Adipose tissue (tissue), 3 donors: Measurements from ENCODE around the gene SLC2A4RG. TPM values are rescaled to one million over a fixed set of nuclear protein-coding genes. Genes with fewer than 3 reads are reported as not detected.
"Not testable (repeated sequence)": the region's sequence is repeated elsewhere in the genome, so short reads cannot be mapped to it uniquely, and the experiment has no call there.

Experiments
- H3K27ac ChIP-seq: one replicate; pipeline ENCODE4 v1.5.1; 2013; ENCODE audit warnings: low read depth, low read length
- WGBS, 3 donors: extraction: QIAGEN DNeasy Blood & Tissue Kit; methylation state at CpG; one replicate each; pipeline ENCODE4 v1.1.7; 2013; 5-methylcytosine and 5-hydroxymethylcytosine counted together
- polyA plus RNA-seq, 3 donors: library from polyadenylated mRNA; stranded (reverse); fragments of 200-250 nt; gene quantifications; one replicate each; pipeline ENCODE4 v1.2.3, GENCODE V29; 2013
- donor health status: healthy with polysubstance abuse.
- donor health status: Bipolar disorder and iron deficiency.
- donor health status: healthy.

SLC2A4RG gene
- polyA plus RNA-seq, 3 donors: 28.3 to 137 (median 72.8) TPM

DNA sequence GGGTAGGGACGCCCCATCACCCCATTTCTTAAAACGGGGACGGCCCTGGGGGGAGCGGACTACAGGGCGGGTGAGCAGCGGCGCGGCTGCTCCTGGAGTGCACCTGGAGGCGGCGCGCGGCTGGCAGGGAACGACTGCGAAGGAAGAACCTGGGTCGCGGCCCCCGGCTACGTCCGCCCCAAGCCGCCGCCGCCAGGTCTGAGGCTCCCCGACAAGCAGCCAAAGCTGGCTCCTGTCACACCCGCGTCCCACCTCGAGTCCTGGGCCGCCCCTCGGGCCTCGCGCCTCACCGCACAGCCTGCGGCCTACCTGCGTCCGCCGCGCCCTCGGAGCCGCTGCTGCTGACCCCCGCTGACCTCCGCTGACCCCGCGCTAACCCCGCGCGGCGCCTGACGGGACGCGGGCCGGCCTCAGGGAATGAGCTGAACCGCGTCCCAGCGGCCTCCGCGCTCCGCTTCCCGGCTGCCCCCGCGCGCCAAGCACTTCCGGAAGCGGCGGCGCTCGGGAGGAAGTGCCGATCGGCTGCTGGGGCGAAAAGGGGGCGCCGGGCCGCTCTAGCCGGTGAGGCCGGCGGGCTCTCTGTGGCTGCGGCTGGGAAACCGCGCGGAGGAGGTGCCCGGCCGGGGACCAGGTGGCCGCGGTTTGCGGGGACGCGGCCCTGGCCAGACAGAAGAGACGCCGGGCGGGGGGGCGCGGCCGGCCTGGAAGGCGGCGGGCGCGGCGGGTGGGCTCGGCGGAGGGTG, 31.8 kb upstream of the SLC2A4RG start, which contains the start of the genes ARFRP1 and ZGPAT:
Gene ARFRP1 (minus strand): TSS at position 419 of the 743 bp plus-strand sequence. CDS start 885 bp downstream, outside the sequence.
Gene ZGPAT (plus strand): TSS at position 482 of the 743 bp plus-strand sequence. CDS start 542 bp downstream, outside the sequence.
- H3K27ac ChIP-seq: peak within 1 kb of the TSS; percentile 31
- WGBS, 3 donors: 0% methylated on average over 61 to 98 of the region's 98 CpGs

- H3K27ac ChIP-seq: peak overlapping the region; percentile 31
- WGBS, 3 donors: 23 to 27% (median 26%) methylated on average over 48 to 67 of the region's 67 CpGs
Observed at GRCh38 chr20:63708301-63709148, 31.1 kb upstream of the SLC2A4RG start.

GRCh38 chr20:63709149-63709527, 30.4 kb upstream of the SLC2A4RG start:
- no peak overlapping the region for H3K27ac ChIP-seq
- WGBS, 3 donors: 92% methylated on average over 17 of the region's 17 CpGs

GRCh38 chr20:63711085-63711645, 28.4 kb upstream of the SLC2A4RG start:
- no peak overlapping the region for H3K27ac ChIP-seq
- WGBS, 3 donors: 80 to 84% (median 84%) methylated on average over 12 of the region's 12 CpGs

DNA sequence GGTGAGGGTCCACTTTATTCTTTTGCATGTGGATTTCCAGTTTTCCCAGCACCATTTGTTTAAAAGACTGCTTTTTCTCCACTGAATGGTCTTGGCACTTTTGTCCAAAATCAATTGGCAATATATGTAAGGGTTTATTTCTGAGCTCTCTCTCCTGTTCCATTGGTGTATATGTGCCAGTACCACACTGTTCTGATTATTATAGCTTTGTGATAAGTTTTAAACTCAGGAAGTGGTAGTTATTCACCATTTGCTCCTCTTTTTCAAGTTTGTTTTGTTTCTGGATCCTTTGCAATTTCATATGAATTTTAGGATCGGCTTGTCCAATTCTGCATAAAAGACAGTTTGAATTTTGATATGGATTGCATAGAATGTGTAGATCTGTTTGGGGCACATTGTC, 27.4 kb upstream of the SLC2A4RG start:
- H3K27ac ChIP-seq: no peak overlapping the region
- 100% methylated on average over 1 of the region's 1 CpG for WGBS, 3 donors

GRCh38 chr20:63714858-63715257, 24.7 kb upstream of the SLC2A4RG start:
- no peak overlapping the region for H3K27ac ChIP-seq
- 96 to 99% (median 98%) methylated on average over 5 of the region's 5 CpGs for WGBS, 3 donors

- WGBS, 3 donors: 90 to 100% (median 99%) methylated on average over 2 of the region's 2 CpGs
- no peak overlapping the region for H3K27ac ChIP-seq
Observed at GRCh38 chr20:63718996-63719395, 20.6 kb upstream of the SLC2A4RG start.

GRCh38 chr20:63722967-63723622, 16.5 kb upstream of the SLC2A4RG start:
- 72 to 90% (median 80%) methylated on average over 2 of the region's 2 CpGs for WGBS, 3 donors
- H3K27ac ChIP-seq: not testable (repeated sequence)

DNA sequence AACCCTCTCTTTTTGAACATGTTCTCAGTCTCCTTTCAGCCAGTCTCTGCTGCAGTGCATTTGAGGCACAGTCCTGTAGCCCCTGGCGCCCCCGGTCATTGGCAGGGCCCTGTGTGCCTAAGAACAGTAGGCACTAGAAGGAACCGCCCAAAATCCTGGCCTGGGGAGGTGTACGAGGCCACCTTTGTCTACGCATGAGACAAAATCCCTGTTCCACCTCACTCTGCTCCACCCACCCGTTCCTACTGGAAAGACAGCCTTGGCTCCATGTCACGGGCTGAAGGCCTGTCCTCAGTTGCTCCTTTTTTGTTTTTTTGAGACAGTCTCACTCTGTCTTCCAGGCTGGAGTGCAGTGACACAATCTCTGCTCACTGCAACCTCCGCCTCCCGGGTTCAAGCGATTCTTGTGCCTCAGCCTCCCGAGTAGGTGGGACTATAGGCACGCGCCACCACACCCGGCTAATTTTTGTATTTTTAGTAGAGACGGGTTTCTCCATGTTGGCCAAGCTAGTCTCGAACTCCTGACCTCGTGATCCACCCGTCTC, 9.3 kb upstream of the SLC2A4RG start:
- H3K27ac ChIP-seq: not testable (repeated sequence)
- 80 to 96% (median 82%) methylated on average over 18 of the region's 18 CpGs for WGBS, 3 donors

DNA sequence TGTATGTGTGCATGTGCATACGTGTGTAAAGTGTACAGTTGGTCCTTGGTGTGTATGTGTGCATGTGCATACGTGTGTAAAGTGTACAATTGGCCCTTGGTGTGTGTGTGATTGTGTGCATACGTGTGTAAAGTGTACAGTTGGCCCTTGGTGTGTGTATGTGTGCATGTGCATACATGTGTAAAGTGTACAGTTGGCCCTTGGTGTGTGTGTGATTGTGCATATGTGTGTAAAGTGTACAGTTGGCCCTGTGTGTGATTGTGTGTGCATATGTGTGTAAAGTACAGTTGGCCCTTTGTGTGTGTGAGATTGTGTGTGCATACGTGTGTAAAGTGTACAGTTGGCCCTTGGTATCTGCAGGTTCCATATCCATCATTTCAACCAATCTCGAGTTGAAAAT, 8.2 kb upstream of the SLC2A4RG start:
- H3K27ac ChIP-seq: no peak overlapping the region
- WGBS, 3 donors: 64 to 86% (median 80%) methylated on average over 4 to 5 of the region's 5 CpGs

DNA sequence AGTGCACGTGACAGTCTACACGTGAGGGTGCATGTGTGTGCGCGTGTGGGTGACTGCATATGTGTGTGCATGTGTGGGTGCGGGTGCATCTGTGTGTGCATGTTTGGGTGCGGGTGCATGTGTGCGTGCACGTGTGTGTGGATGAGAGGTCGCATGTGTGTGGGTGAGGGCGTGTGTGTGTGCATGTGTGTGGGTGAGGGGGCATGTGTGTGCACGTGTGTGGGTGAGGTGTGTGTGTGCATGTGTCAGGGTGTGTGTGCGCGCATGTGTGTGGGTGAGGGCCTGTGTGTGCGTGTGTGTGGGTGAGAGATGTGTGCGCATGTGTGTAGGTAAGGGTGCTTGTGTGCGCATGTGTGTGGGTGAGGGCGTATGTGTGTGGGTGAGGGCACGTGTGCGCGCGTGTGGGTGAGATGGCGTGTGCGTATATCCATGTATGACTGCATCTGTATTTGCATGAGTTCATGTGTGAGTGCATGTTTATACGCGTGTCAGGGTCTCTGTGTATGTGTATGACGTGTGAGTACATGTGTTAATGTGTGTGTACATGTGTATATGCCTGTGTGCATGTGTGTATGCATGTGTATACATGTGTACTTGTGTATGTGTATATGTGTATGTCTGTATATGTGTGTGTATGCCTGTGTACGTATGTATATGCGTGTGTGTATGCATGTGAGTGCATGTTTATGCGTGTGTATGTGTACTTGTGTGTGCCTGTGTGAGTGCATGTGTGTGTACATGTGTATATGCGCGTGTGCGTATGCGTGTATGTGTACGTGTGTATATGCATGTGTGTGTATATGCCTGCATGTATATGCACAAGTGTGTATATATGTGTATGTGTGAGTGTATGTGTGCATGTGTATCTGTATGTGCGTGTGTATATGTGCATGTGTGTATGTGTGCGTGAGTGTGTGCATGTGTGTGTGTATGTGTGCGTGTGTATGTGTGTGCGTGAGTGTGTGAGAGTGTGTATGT, 7.2 kb upstream of the SLC2A4RG start:
- H3K27ac ChIP-seq: no peak overlapping the region
- 87 to 91% (median 90%) methylated on average over 38 of the region's 38 CpGs for WGBS, 3 donors

GRCh38 chr20:63733117-63733516, 6.5 kb upstream of the SLC2A4RG start:
- no peak overlapping the region for H3K27ac ChIP-seq
- 92 to 94% (median 93%) methylated on average over 13 of the region's 13 CpGs for WGBS, 3 donors

- WGBS, 3 donors: 91 to 94% (median 94%) methylated on average over 18 of the region's 18 CpGs
- no peak overlapping the region for H3K27ac ChIP-seq
Observed at GRCh38 chr20:63733579-63734081, 5.9 kb upstream of the SLC2A4RG start.

GRCh38 chr20:63734111-63734945, 5.2 kb upstream of the SLC2A4RG start:
- no peak overlapping the region for H3K27ac ChIP-seq
- 89 to 92% (median 90%) methylated on average over 25 of the region's 25 CpGs for WGBS, 3 donors

DNA sequence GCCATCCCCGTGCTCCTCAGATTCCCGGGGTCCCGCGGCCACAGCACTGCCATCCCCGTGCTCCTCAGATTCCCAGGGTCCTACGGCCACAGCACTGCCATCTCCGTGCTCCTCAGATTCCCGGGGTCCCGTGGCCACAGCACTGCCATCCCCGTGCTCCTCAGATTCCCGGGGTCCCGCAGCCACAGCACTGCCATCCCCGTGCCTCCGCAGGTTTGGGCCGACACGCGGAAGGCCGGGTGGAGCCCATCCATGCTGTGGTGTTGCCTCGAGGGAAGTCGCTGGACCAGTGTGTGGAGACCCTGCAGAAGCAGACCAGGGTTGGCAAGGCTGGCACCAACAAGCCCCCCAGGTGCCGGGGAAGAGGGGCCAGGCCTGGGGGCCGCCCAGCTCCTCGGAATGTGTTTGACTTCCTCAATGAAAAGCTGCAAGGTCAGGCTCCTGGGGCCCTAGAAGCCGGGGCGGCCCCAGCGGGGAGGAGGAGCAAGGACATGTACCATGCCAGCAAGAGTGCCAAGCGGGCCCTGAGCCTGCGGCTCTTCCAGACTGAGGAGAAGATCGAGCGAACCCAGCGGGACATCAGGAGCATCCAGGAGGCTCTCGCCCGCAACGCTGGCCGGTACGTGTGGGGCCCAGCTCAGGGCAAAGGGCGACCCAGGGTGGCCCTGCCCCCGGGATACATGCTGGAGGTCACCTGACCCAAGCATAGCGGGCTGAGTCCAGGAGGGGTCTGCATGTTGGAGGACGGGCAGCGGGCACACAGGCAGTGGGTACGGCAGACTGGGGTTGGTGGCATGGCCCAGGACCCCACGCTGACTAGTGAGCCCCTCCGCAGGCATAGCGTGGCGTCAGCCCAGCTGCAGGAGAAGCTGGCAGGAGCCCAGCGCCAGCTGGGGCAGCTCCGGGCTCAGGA, 4.4 kb upstream of the SLC2A4RG start:
- 91 to 93% (median 91%) methylated on average over 48 of the region's 48 CpGs for WGBS, 3 donors
- no peak overlapping the region for H3K27ac ChIP-seq
